Stimulated activated CD8-positive, alpha-beta memory T cell treated with anti-CD3 and anti-CD28 coated beads, Interleukin-7, amount 100 ng/mL, for 4 hours (primary cell): ENCODE measurements around the gene SV2A.
"Not testable (repeated sequence)": the region's sequence is repeated elsewhere in the genome, so short reads cannot be mapped to it uniquely, and the experiment has no call there.

Source experiments
- DNase-seq, 2 donors: peaks; one replicate each; pipeline ENCODE4 v3.0.0-alpha.2; 2020; ENCODE audit warnings: low read depth in 2 of 2

SV2A gene

DNA sequence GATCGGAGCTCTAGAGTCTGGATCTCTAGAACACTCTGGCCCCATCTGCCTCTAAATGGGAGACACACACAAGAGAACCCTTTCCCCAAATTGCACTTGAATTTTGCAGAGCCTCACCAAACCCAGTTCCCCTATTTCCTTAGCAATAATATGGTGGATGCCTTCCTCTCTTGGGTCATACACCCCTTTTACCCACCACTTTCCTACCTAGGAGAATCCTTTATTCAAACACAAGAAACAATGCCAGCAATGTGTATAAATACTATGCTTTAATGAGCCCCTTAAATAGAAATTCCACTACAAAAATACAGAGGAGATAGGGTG is 10.7 kb upstream of the SV2A start:
- no peak for DNase-seq

DNA sequence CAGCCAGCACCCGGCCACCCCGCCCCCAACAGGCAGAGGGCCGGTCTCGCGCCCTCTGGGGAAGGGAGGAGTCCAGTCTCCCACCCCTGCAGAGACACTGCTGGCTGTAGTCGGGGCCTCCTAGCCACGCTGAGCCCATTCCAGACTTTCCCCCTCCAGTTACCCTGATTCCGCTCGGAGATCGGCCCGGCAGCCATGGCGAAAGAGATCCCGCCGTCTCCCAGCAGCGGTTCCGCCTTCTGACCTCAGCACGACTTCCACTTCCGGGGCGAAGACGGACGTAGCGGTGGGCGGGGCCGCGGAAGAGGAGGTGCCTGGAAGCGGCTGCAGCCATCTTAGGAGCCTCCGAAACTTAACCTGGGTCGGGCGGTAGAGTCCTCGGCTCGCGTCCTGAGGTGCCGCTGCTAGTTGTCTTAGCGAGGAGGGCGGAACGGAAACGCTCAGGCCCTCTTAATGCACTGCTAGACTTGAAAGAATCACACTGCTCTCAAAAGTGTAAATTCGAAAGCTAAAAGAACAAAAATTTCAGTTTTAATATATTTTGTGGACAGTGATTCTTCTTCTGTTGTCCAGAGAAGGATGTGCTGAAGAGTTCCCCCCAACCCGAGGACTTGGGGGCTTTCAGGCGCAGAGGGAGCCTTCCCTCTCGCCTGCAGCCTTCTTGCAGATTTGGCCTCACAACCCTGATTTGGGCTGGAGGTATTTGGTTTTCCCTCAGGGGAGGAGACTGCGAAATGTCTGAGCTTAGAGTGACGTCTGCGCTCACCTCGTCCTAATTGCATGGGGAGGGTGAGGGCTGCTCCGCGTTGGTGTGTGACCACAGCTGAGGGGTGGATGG is 10.1 kb upstream of the SV2A start, which contains the start of gene SF3B4:
Gene SF3B4 (minus strand): TSS at position 241 of the 838 bp plus-strand sequence. CDS start 44 bp downstream, at position 197.
- DNase-seq: peak; percentile 89 to 93

DNA sequence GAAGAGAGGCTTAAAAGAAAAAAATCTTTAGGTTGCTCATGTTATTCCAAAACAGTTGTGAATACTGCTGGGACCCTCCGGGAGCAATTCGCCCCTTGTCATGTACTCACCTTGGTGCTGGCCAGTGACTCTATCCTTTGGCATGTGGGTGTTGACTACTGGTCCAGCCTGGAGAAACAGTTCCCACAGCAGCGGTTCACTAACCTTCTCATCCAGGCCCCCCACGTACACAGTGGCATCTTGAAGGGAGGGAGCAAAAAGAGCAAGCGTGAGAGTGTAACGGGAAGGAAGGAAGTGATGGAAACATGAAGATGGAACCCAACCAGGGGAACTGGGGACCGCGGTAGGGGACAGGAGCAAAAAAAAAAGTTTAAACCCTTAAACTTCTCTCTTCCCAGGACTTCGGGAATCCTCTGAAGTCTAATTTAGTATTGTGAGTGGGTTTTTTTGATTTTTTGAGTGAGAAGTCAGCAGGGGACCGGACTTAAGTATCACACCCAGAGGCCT is 9.5 kb upstream of the SV2A start:
- no peak for DNase-seq

DNA sequence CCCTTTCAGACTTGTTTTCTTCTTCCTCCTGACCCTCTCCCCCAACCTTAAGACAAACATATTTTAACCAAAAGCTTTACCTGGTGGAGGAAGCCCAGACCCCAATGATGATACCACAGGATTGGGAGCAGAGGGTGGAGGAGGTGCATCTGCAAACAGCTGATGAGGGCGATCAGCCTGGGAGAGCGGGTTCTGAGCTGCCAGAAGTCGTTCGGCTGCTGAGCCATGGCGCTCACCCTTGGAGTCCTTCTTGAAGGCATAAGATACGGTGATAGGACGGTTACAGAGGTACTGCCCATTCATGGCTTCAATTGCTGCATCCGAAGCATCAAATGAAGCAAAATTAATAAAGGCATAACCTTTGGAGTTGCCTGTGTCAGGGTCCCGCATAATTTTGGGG is 8.7 kb upstream of the SV2A start:
- DNase-seq: no peak

DNA sequence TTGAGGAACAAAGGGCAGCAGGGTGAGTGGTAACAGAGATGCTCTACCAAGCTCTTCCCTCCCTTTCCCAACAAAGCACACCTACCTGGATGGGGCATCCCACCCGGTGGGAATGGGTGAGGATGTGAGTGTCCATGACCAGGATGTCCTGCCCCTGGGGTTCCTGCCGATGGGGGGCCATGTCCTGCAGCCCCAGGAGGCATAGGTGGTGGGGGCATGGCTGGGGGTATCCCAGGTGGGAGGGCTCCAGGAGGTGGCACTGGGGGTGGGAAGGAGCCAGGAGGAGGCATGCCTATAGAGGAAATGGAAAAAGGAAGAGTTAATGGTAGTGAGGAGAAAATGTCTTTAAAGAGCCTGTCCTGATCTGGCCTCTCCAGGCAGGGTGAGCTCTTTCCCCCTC is 8.1 kb upstream of the SV2A start:
- no peak for DNase-seq

DNA sequence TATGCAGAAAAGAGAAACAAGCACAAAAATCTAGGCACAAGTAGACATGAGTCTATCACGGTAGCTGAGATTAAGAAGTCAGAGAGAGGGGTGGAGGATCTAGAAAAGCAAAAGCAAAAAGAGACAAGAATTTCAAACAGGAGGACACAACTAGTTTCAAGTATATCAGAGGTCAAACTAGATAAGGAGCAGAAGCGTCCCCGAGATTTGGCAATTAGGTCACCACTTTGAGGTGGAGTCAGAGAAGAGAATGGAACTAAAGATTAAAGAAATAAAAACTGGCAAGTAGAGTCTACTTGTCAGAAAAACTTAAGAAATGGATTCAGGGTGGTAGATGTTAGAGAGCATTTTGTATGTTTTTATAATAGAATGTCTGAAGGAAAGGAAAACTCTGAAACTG is 7.7 kb upstream of the SV2A start:
- DNase-seq: no peak

DNA sequence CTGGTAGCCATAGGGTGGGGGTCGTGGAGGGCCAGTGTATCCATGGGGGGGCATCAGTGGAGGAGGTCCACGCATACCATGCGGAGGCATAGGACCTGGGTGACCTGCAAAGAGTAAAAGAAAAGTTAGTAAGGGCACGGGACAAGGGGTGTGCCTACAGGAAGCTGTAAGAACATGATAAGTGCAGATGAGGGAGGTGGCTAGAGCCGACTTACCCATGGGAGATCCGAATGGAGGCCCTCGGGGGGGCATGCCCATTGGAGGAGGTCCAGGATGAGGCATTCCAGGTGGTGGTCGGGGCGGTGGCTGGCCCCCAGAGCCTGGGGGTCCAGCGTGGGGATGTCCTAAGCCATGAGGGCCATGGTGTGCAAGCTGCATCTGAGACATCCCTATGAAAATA is 6.0 kb upstream of the SV2A start:
- no peak for DNase-seq

DNA sequence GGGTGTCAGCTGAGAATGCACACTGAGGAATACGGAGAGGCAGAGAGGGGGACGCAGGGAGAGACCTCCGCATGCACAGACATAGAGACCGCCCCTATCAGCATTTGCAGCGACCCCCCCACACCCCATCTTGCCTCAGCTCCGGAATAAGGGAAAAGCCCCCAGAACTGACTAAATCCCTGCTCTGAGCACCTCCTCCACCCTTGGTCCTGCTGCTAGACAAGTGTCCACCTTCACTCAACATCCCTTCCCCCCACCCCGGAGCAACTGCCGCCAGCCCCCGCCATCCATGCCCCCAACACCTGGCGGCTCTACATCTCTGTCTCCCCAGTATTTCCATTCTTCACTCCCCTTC is 769 bp downstream of the SV2A start:
- DNase-seq: no peak

DNA sequence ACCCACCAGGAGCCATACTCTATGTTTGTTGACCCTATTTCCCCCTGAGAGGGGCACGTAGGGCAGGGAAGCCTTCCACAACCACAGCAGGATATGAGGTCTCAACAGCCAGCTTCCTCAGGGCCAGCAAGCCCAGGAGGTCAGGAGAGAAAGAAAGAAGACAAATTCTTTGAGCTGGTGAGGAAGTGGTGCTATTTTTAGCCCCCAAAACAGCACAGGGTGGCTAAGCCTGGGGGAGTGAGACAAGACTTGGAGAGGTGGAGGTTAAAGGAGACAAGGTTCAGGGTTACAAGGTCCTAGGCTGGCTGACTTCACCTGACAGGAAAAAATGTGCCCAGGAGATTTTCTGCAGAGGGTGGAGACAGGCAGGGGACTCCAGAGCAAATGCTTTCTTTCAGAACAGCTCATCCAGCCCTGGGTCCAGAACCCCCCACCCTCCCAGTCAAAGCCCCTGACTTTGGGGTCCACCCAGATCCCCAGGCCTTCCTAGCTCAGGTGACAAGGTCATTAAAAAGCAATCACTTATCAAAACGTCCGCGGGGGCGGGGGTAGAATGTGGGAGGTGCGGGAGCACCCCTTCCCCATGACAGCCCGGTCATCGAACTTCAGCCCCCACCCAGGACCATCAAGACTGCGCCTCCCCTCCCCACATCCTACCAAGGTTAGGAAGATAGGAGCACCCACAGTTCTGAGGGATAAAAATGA is 1.3 kb downstream of the SV2A start:
- DNase-seq: no peak

DNA sequence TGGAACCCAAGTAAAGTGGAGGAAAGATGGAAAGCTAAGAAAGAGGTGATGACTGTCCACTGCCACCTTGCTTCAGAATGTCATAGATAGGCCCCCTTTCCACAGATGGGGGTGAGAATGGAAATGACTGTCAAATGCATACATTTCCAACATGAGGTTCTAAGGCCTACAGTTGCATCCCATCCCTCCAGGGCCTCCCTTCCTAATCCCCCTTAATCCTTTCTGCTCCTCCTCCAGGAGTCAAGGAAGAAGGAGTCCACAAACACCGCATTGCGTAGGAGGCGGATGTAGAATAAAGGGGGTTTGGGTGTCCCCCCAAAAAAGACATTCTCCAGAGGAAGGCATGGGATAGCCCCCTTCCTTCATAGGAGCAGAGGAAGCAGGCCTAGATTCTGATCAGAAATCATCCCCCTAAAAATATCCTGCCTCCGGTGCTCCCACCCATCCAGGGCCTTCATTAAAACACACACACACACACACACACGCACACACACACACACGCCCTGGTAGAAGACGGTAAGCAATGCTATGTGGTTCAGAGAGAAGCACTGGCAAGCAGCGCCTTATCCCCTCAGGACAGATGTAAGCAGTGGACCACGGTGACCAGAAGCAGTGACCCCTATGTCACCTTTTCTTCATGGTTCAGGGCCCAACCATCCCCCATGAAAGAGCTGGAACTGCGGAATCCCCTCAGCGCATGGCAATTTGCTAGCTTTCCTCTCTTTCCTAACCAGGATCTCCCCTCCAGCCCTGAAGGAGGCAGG is 2.0 kb downstream of the SV2A start:
- no peak for DNase-seq

DNA sequence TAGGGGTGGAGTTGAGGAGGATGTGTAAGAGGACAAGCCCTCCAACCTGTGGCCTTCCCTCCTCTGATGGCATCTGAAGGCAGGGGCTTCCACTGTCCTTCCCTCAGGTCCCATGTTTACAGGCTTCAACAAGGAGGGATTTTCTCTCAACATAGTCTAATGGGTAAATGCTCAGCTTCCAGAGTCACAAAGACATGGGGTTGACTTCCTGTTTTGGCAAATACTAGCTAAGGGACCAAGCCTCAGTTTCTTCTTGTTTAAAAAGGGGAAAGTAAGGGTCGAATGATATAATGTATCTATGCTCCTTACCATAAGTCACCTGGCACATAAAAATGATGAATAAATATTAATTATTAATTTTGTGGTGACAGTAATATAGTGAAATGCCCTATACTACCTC is 3.1 kb downstream of the SV2A start:
- no peak for DNase-seq

DNA sequence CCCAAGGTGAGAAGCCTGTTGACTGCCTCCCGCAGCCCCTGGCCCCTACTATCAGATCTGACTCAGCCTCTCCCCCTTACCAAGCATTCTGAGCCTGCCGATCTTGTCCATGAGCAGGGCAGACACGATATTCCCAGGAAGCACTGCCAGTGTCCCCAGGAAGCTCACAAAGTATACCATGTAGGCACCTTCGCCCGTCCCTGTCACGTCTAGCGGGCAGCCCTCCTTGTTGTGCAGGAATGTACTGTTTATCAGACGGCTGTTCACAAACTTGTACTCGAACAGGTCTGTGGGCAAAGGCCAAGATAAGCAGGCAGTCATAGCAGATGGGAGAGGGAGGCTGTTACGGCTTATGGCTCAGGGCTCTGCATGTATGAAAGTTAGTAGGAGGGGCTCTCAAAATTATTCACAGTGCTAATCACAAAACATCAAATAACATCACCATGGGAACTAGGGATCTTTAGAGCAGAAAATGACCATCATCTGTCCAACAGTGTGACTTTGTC is 11.0 kb downstream of the SV2A start:
- no peak for DNase-seq

DNA sequence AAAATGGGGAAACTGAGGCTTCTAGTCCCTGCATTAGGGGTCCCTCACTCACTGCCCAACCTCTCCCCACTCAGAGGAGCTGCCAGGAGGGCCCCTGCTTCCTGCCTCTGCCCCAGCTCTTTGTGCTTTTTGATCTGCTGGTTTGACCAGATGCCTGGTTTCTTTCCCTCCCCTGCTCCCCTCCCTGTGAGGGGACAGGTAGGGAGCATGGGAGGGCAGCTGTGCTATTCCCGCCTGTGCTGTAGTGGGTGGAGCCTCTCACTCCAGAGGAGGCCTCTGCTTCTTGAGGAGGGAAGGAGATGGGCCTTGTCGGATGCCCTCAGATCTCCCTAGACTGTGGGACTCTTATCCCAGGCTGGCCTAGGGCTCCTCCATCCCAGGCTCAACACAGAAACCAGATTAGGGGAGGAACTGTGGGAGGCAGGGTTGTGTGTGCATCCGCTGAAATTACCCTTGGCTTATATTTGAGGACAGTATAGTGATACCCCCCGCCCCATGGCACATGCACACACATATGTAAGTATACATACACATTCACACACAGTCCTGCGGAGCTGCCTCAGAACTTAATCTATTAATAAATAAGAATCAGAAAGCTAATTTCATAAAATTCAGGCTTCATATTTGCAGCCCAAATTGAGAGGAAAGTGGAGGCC is 13.7 kb downstream of the SV2A start:
- no peak for DNase-seq

DNA sequence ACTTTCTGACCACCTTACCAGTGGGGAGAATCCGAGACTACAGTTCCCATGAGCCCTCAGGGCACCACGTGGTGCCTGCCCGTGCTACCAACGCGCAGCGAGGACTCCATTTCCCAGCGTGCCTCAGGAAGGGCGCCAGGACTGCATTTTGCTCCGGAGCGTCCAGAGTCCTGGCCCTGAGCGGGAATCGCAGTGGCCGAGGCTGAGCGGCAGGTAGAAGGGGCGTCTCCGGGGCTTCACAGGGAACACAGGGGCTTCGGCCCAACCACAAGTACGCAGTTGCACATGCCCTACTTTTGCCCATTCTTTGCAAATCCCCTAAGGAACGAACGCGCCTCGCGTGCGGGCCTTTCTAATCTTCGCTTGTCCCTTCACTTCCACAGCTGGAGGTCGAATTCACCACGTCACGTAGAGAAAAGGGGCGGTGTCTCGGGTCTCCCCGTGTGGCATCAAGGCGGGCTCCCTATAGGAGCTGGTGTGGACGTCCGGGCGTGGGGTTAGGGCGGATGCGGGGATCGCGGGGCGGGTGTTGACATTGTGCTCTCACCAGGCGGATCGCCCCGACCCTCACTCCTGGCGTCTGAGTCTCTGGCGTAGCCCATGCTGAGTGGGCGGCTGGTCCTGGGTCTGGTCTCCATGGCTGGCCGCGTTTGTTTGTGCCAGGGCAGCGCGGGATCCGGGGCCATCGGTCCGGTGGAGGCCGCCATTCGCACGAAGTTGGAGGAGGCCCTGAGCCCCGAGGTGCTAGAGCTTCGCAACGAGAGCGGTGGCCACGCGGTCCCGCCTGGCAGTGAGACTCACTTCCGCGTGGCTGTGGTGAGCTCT is 18.0 kb downstream of the SV2A start, which contains the start of gene BOLA1:
Gene BOLA1 (plus strand): TSS at position 109 of the 825 bp plus-strand sequence. CDS start 492 bp downstream, at position 601.
- DNase-seq: peak; percentile 71 to 76

DNA sequence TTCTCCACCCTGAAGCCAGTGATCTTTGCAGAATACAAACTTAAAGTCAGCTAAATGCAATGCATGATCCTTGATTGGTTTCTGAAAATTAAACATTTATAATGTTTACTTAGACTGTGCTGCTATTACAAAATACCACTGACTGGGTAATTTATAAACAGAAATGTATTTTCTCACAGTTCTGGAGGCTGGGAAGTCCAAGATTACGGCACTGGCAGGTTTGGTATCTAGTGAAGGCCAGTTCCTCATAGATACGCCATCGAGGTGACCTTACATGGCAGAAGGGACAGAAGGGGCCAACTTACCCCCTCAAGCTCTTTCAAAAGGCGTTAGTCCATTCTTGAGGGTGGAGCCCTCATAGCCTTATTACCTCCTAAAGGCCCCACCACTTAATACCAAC is 21.1 kb downstream of the SV2A start:
- no peak for DNase-seq

DNA sequence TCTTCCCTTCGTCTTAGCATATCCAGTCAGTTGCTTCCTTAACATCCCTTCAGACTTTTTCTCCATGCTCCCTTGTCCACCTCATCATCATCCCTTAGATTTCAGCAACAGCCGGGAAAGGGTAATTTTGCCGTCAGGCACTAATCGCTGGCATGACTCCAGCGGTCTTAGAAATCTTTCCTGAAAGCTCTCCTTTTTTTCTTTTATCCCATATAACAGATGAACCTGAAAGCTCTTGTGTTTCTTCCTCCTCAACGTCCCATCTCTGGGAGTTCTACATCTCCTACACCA is 28.7 kb downstream of the SV2A start:
- DNase-seq: no peak

DNA sequence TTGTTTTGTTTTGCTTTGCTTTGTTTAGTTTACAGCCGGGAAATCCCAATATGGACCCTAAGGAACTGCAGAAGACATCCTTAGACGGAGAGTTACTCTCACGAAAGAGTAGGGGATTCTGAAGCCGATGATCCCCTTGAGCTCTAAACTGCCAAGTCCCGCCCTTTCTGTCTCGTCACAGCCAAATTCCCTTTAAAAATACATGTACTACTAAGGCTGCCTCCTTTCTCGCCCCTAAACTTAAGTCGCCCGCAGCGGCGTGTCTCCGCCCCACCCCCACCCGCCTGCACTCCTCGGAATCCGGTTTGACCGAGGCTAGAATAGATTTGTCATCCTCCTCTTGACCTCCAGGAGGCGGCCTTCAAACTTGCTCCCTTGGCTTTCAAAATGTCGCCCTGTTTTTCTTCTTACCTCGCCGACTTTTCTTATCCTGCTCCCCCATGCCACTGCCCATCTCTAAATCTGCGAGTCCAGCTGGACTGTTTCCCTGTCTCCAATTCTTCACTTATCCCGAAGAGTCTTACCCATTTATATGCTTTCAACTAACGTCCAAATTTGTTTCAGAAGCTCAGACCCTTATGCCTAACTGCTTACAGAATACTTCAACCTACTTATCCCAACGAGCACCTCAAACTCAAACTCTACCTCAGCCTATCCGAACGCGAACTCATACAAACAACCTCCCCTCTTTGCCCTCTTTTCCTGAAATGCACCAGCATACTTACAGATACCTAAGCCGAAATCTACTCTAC is 29.2 kb downstream of the SV2A start:
- DNase-seq: peak; percentile 55 to 59

DNA sequence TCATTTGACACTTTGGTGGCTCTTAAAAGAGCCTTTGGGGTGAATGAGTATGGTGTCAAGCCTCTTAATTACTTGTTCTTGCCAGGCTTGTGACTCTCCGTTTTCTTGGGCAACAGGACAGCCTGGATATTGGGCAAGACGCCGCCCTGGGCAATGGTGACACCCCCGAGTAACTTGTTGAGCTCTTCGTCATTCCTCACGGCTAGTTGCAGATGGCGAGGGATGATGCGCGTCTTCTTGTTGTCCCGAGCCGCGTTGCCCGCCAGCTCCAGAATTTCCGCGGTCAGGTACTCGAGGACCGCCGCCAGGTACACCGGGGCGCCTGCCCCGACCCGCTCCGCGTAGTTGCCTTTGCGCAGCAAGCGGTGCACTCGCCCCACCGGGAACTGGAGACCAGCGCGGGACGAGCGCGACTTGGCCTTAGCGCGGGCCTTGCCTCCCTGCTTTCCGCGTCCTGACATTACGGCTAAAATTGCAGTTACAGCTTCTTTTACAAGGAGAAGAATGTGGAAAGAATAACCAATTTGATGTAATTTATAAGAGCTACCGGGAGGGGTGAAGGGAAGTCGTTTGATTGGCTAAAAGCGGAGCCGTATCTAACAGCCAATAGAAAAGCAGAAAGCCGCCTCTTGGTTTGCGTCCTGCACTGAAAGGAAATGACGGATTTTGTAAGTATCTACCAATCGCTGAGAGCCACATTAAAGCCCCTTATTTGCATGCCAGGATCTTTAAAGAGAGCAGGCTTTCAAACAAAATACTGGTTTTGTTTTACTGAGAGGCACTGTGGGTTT is 30.0 kb downstream of the SV2A start:
- peak; percentile 53 to 76 for DNase-seq

DNA sequence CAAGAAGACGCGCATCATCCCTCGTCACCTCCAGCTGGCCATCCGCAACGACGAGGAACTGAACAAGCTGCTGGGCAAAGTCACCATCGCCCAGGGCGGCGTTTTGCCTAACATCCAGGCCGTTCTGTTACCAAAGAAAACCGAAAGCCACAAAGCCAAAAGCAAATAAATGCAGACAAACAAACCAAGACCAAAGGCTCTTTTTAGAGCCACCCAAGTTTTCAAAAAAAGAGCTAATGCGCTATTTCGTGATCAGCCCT is 30.5 kb downstream of the SV2A start:
- DNase-seq: not testable (repeated sequence)
